IPS-15b (cell line): ENCODE data around the gene STK39.

Experiments used
- H3K27me3 ChIP-seq: one replicate; pipeline ENCODE4 v1.6.1; 2013; ENCODE audit warnings: low read length; ENCODE audit not compliant: control insufficient read depth, insufficient read depth
- H3K36me3 ChIP-seq: one replicate; pipeline ENCODE4 v1.6.1; 2013; ENCODE audit warnings: low read length; ENCODE audit not compliant: control insufficient read depth, insufficient read depth
- H3K4me1 ChIP-seq: one replicate; pipeline ENCODE4 v1.6.1; 2013; ENCODE audit warnings: mild to moderate bottlenecking, low read length; ENCODE audit not compliant: control insufficient read depth, insufficient read depth
- H3K4me3 ChIP-seq: one replicate; pipeline ENCODE4 v1.5.1; 2013; ENCODE audit warnings: low read depth, low read length
- H3K9ac ChIP-seq: one replicate; pipeline ENCODE4 v1.6.1; 2013; ENCODE audit warnings: low read depth, mild to moderate bottlenecking, low read length
- H3K9me3 ChIP-seq: one replicate; pipeline ENCODE4 v1.6.1; 2013; ENCODE audit warnings: mild to moderate bottlenecking, low read length; ENCODE audit not compliant: control insufficient read depth, insufficient read depth

Gene STK39

GRCh38 chr2:168035458-168035857 lies 211.9 kb downstream of the STK39 start:
- Histone ChIP-seq H3K9ac (no peak overlapping the region), H3K4me1 (no peaks in the 10 kb centered on the region), H3K4me3 (no peak overlapping the region), H3K9me3 (no peaks in the 10 kb centered on the region), H3K27me3 (no peaks in the 10 kb centered on the region), H3K36me3 (no peaks in the 10 kb centered on the region)

GRCh38 chr2:168034616-168035015 lies 212.8 kb downstream of the STK39 start:
- Histone ChIP-seq H3K4me3 (no peak overlapping the region), H3K4me1 (no peaks in the 10 kb centered on the region), H3K9me3 (no peaks in the 10 kb centered on the region), H3K27me3 (no peaks in the 10 kb centered on the region), H3K36me3 (no peaks in the 10 kb centered on the region), H3K9ac (no peak overlapping the region)

- Histone ChIP-seq H3K4me3 (no peak overlapping the region), H3K27me3 (no peaks in the 10 kb centered on the region), H3K36me3 (no peaks in the 10 kb centered on the region), H3K4me1 (no peaks in the 10 kb centered on the region), H3K9ac (no peak overlapping the region), H3K9me3 (no peaks in the 10 kb centered on the region)
Measured at GRCh38 chr2:168033966-168034365, 213.4 kb downstream of the STK39 start.

- H3K36me3 ChIP-seq = no peaks in the 10 kb centered on the region
- no peaks in the 10 kb centered on the region for H3K9me3 ChIP-seq
- no peak overlapping the region for H3K4me3 ChIP-seq
Measured at GRCh38 chr2:168032091-168032490, 215.3 kb downstream of the STK39 start.

GRCh38 chr2:168030862-168031624 lies 216.4 kb downstream of the STK39 start:
- H3K9me3 ChIP-seq = no peaks in the 10 kb centered on the region
- H3K4me1 ChIP-seq = no peaks in the 10 kb centered on the region
- H3K36me3 ChIP-seq = no peaks in the 10 kb centered on the region
- no peaks in the 10 kb centered on the region for H3K27me3 ChIP-seq
- no peak overlapping the region for H3K4me3 ChIP-seq
- H3K9ac ChIP-seq = no peak overlapping the region

More at GRCh38 chr2:168032091-168032490, 215.3 kb downstream of the STK39 start:
- H3K27me3 ChIP-seq = no peaks in the 10 kb centered on the region
- no peaks in the 10 kb centered on the region for H3K4me1 ChIP-seq
- no peak overlapping the region for H3K9ac ChIP-seq

- Histone ChIP-seq H3K4me1 (no peaks in the 10 kb centered on the region), H3K27me3 (no peaks in the 10 kb centered on the region), H3K9ac (no peak overlapping the region), H3K36me3 (no peaks in the 10 kb centered on the region), H3K4me3 (no peak overlapping the region), H3K9me3 (no peaks in the 10 kb centered on the region)
Measured at GRCh38 chr2:168029071-168029470, 218.3 kb downstream of the STK39 start.

- no peaks in the 10 kb centered on the region for H3K36me3 ChIP-seq
- no peaks in the 10 kb centered on the region for H3K27me3 ChIP-seq
- H3K4me3 ChIP-seq = no peak overlapping the region
- H3K9ac ChIP-seq = no peak overlapping the region
- H3K9me3 ChIP-seq = no peaks in the 10 kb centered on the region
- H3K4me1 ChIP-seq = no peaks in the 10 kb centered on the region
Measured at GRCh38 chr2:168028362-168028761, 219.0 kb downstream of the STK39 start.

- Histone ChIP-seq H3K4me1 (no peaks in the 10 kb centered on the region), H3K9me3 (no peaks in the 10 kb centered on the region), H3K27me3 (no peaks in the 10 kb centered on the region), H3K36me3 (no peaks in the 10 kb centered on the region), H3K9ac (no peak overlapping the region), H3K4me3 (no peak overlapping the region)
Measured at GRCh38 chr2:168025487-168026202, 221.8 kb downstream of the STK39 start.

- Histone ChIP-seq H3K4me3 (no peak overlapping the region), H3K9me3 (no peaks in the 10 kb centered on the region), H3K27me3 (no peaks in the 10 kb centered on the region), H3K9ac (no peak overlapping the region), H3K4me1 (no peaks in the 10 kb centered on the region), H3K36me3 (no peaks in the 10 kb centered on the region)
Measured at GRCh38 chr2:168024459-168024858, 222.9 kb downstream of the STK39 start.

- no peaks in the 10 kb centered on the region for H3K4me1 ChIP-seq
- no peaks in the 10 kb centered on the region for H3K27me3 ChIP-seq
- H3K4me3 ChIP-seq = no peak overlapping the region
- no peaks in the 10 kb centered on the region for H3K9me3 ChIP-seq
- H3K9ac ChIP-seq = no peak overlapping the region
- H3K36me3 ChIP-seq = no peaks in the 10 kb centered on the region
Measured at GRCh38 chr2:168021800-168022587, 225.4 kb downstream of the STK39 start.

GRCh38 chr2:168015274-168015953 lies 232.0 kb downstream of the STK39 start:
- no peak overlapping the region for H3K4me3 ChIP-seq
- H3K9ac ChIP-seq = no peak overlapping the region
- no peaks in the 10 kb centered on the region for H3K4me1 ChIP-seq
- no peaks in the 10 kb centered on the region for H3K36me3 ChIP-seq
- H3K9me3 ChIP-seq = no peaks in the 10 kb centered on the region
- no peaks in the 10 kb centered on the region for H3K27me3 ChIP-seq
